Glutamatergic neuron (in vitro differentiated cells): ENCODE results near the gene NRAP. TPM values are rescaled to one million over a fixed set of nuclear protein-coding genes. Genes with fewer than 3 reads are reported as not detected.

Experiments used
- DNase-seq: peaks from one replicate; pipeline ENCODE4 v3.0.0; 2022
- H3K27ac Mint-ChIP-seq: one replicate; pipeline ENCODE4 v1.8.0; 2020; ENCODE audit warnings: mild to moderate bottlenecking, mixed read lengths, inconsistent platforms; ENCODE audit not compliant: unreplicated experiment
- H3K27me3 Mint-ChIP-seq: one replicate; pipeline ENCODE4 v1.8.0; 2020; ENCODE audit warnings: mild to moderate bottlenecking, moderate library complexity, mixed read lengths, inconsistent platforms; ENCODE audit not compliant: unreplicated experiment
- H3K36me3 Mint-ChIP-seq: one replicate; pipeline ENCODE4 v1.8.0; 2020; ENCODE audit warnings: mild to moderate bottlenecking, mixed read lengths, inconsistent platforms; ENCODE audit not compliant: unreplicated experiment
- H3K4me1 Mint-ChIP-seq: one replicate; pipeline ENCODE4 v1.8.0; 2020; ENCODE audit warnings: mild to moderate bottlenecking, low read depth, mixed read lengths, inconsistent platforms; ENCODE audit not compliant: unreplicated experiment
- H3K4me3 Mint-ChIP-seq: one replicate; pipeline ENCODE4 v1.8.0; 2020; ENCODE audit warnings: mild to moderate bottlenecking, mixed read lengths, inconsistent platforms; ENCODE audit not compliant: unreplicated experiment
- H3K9me3 Mint-ChIP-seq: one replicate; pipeline ENCODE4 v1.8.0; 2020; ENCODE audit warnings: mild to moderate bottlenecking, moderate library complexity, mixed read lengths, inconsistent platforms; ENCODE audit not compliant: unreplicated experiment
- CTCF ChIP-seq: fragments of 200-600 bp; sonication (generic); IDR thresholded peaks from one replicate; pipeline ENCODE4 v1.5.0; 2021; ENCODE audit not compliant: partially characterized antibody, unreplicated experiment
- total RNA-seq: library from RNA; stranded (reverse); fragmentation: NEBNext Ultra II Directional; extraction: Animal tissue kit (Norgen Biotek cat#: 25700); gene quantifications from one replicate; pipeline ENCODE4 v1.2.1, GENCODE V29; 2021; ENCODE audit not compliant: unreplicated experiment

NRAP gene
- total RNA-seq, 1 donor from 2014 or later, result not detected

GRCh38 chr10:113618338-113618737 is 45.5 kb downstream of the NRAP start:
- TF ChIP-seq CTCF, result no peak
- Mint-ChIP-seq H3K36me3 (no peaks in the 10 kb centered on the region), H3K4me1 (peaks cover 2% of the 10 kb centered on the region), H3K9me3 (no peaks in the 10 kb centered on the region), H3K4me3 (no peak overlapping the region), H3K27ac (no peak overlapping the region), H3K27me3 (peaks cover 2% of the 10 kb centered on the region)
- DNase-seq, result no peak

GRCh38 chr10:113617086-113617485 is 46.8 kb downstream of the NRAP start:
- Mint-ChIP-seq H3K27me3 (peaks cover 2% of the 10 kb centered on the region), H3K9me3 (no peaks in the 10 kb centered on the region), H3K4me1 (peaks cover 2% of the 10 kb centered on the region), H3K27ac (no peak overlapping the region), H3K36me3 (no peaks in the 10 kb centered on the region), H3K4me3 (no peak overlapping the region)
- TF ChIP-seq CTCF, result no peak
- no peak for DNase-seq

DNA sequence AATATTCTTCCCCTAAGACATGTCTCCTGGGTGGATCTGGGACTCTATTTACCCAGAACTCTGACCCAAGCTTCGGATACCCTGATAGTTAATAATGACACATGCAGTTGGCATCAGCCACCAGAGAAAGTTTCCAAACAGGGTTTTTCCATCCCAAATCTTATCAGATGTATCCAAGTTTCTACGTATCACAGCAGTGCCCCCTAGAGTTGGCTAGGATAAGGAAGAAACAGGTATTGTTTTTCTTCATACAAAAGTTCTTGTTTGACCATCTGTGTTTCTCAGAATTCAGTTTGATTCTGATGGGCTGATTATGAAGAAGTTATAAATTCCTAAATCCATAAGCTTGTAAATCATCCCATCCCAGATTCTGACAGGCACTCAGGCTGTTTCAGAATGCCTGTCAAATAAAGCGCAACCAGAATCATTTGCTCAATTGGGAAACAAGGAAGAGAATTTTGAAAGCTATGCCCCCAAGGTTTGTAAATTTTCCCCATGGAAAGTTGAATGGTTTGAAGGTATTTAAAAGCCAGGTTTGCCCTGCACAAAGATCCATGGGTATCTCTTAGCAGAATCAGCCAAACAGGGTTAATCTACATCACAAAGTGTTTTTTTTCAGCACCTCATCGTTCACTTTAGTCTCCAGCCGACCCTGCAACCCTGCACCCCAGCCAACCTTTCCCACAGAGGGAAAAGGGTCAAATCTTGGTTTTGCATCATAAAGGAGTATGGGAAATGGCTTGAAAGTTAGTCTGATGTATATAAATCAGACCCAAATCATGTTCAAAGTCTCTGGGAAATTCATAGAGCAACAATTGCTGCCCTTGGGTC is 47.4 kb downstream of the NRAP start:
- Mint-ChIP-seq H3K27me3 (peaks cover 2% of the 10 kb centered on the region), H3K36me3 (no peaks in the 10 kb centered on the region), H3K9me3 (no peaks in the 10 kb centered on the region), H3K4me3 (no peak overlapping the region), H3K27ac (no peak overlapping the region), H3K4me1 (peaks cover 2% of the 10 kb centered on the region)
- DNase-seq, result no peak
- peak; percentile 48 for TF ChIP-seq CTCF

GRCh38 chr10:113613977-113614690 is 49.7 kb downstream of the NRAP start:
- H3K27me3 Mint-ChIP-seq, result peaks cover 2% of the 10 kb centered on the region
- H3K27ac Mint-ChIP-seq, result no peak overlapping the region
- no peaks in the 10 kb centered on the region for H3K9me3 Mint-ChIP-seq
- H3K4me1 Mint-ChIP-seq, result no peaks in the 10 kb centered on the region
- DNase-seq, result no peak
- H3K36me3 Mint-ChIP-seq, result no peaks in the 10 kb centered on the region
- no peak for TF ChIP-seq CTCF
- H3K4me3 Mint-ChIP-seq, result no peak overlapping the region

DNA sequence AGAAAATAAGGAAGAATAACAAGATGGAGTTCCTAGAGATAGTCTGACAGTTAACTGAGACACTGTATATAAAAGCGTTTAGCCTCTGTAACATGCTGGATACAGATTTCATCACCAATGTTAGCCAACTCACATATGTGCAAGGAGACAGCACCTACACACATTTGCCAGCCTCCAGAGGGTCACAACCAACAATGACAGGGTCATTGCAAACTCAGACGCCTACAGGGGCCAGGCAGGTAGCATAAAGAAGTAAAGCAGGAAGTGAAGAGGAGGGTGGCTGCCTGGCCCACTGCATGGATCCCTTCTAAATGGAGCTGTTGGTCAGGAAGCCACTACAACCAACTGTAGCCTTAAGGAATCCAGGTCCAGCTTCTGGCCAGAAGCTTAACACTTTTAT is 50.4 kb downstream of the NRAP start:
- no peak for TF ChIP-seq CTCF
- H3K4me1 Mint-ChIP-seq, result no peaks in the 10 kb centered on the region

More for the DNA sequence above, 50.4 kb downstream of the NRAP start:
- Mint-ChIP-seq H3K27ac (no peak overlapping the region), H3K4me3 (no peak overlapping the region), H3K27me3 (peaks cover 2% of the 10 kb centered on the region), H3K36me3 (no peaks in the 10 kb centered on the region), H3K9me3 (no peaks in the 10 kb centered on the region)
- DNase-seq, result no peak
